ENCODE measurements around the gene TPBGL. TPM values are rescaled to one million over a fixed set of nuclear protein-coding genes. Genes with fewer than 3 reads are reported as not detected.

Gene TPBGL
- total RNA-seq, 3 donors from 2014 or later: 0.33 TPM; not detected in 2

DNA sequence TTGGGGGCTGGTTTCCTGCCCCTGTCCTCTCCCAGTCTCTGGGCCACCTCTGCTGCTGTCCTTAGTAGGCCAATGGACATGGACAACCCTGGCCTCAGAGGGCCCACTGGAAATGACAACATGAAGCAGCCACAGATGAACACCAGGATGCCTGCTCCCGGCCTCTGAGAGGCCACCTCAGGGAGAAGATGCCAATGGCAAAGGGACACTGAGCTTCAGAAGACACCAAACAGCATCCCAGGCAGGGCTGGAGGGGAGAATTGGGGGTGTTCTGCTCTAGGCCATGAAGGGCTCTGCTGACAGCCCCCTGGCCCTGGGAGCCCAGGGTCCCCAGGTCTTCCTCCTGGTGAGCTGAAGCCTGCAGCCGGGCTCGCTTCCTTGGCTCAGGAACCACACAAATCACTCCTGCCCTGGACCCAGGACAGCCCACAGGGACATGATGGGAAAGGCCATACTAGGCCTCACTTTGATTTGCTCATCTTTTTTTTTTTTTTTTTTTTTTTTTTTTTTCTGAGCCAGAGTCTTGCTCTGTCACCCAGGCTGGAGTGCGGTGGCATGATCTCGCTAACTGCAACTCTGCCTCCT is 45.3 kb downstream of the TPBGL start:
- intact Hi-C loops (cut with DNase I; ENCODE audit: low total_unique reads): no loop called here
- H3K9me3 ChIP-seq: no peaks in the 10 kb centered on the region
- no peak for DNase-seq (ENCODE audit: low spot score in 2 of 2)
- no peak overlapping the region for H3K27ac ChIP-seq
- peaks cover 6% of the 10 kb centered on the region for H3K36me3 ChIP-seq
- H3K4me3 ChIP-seq: no peak overlapping the region
- TF ChIP-seq, protein P1, sequence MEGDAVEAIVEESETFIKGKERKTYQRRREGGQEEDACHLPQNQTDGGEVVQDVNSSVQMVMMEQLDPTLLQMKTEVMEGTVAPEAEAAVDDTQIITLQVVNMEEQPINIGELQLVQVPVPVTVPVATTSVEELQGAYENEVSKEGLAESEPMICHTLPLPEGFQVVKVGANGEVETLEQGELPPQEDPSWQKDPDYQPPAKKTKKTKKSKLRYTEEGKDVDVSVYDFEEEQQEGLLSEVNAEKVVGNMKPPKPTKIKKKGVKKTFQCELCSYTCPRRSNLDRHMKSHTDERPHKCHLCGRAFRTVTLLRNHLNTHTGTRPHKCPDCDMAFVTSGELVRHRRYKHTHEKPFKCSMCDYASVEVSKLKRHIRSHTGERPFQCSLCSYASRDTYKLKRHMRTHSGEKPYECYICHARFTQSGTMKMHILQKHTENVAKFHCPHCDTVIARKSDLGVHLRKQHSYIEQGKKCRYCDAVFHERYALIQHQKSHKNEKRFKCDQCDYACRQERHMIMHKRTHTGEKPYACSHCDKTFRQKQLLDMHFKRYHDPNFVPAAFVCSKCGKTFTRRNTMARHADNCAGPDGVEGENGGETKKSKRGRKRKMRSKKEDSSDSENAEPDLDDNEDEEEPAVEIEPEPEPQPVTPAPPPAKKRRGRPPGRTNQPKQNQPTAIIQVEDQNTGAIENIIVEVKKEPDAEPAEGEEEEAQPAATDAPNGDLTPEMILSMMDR (IDR thresholded peaks at IDR 0.05): no peak
- TF ChIP-seq POLR2A (IDR thresholded peaks at IDR 0.05): no peak
- TF ChIP-seq POLR2AphosphoS5 (IDR thresholded peaks at IDR 0.05): no peak
- H3K4me1 ChIP-seq: peaks cover 0 to 3% of the 10 kb centered on the region in 2 donors
- no peaks in the 10 kb centered on the region for H3K27me3 ChIP-seq

DNA sequence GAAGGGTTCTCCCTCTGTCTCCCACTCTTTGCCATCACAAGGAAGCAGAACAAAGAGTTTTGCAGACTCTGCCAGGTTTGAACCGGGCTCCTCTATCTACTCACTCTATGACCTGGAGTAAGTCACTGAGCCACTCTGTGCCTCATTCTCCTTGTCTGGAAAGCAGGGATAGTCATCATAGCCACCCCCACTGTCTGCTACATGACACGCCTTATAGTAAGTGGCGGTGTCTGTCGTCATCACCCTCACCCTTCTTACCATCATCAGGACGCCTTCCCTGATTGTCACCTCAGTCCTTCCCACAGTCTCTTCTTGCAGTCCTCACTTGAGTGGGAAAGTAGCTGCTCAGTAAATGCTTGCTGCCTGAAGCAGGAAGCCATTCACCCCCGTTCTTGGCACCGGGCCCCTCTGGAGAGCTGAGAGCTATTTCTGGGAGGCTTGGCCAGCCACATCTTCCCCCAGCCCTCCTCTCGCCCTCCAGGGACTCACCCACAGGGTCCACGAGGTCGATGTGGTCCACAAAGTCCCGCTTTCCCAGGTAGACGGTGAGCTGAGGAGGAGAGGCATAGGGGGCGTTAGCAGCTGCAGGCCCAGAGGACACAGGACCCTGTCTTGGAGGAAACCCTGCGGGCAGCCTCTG is 46.4 kb downstream of the TPBGL start:
- H3K27ac ChIP-seq: no peak overlapping the region
- no peak for TF ChIP-seq POLR2A (IDR thresholded peaks at IDR 0.05)
- TF ChIP-seq, protein P1 (IDR thresholded peaks at IDR 0.05): no peak
- TF ChIP-seq POLR2AphosphoS5 (IDR thresholded peaks at IDR 0.05): no peak
- no peaks in the 10 kb centered on the region for H3K27me3 ChIP-seq
- no peak for DNase-seq (ENCODE audit: low spot score in 2 of 2)
- no peaks in the 10 kb centered on the region for H3K9me3 ChIP-seq
- peaks cover 0 to 3% of the 10 kb centered on the region in 2 donors for H3K4me1 ChIP-seq
- H3K4me3 ChIP-seq: no peak overlapping the region
- H3K36me3 ChIP-seq: peaks cover 6% of the 10 kb centered on the region
- intact Hi-C loops (cut with DNase I; ENCODE audit: low total_unique reads): no loop called here

DNA sequence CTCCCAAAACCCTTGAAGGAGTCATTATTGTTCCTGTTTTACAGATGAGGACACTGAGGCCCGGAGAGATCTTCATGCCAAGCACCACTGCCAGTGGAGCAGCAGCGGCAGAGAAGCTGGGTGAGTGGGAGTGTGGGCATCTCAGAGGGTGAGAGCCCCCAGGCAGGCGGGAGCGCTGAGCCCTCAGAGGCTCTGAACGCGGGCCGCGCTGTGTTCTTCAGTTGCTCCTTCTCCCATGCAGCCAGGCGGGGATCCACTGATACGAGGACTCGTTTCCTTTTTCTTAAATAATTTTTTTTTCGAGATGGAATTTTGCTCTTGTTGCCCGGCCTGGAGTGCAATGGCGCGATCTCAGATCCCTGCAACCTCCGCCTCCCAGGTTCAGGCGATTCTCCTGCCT is 47.0 kb downstream of the TPBGL start:
- Histone ChIP-seq H3K4me3 (no peak overlapping the region), H3K27me3 (no peaks in the 10 kb centered on the region), H3K9me3 (no peaks in the 10 kb centered on the region), H3K4me1 (peaks cover 0 to 3% of the 10 kb centered on the region in 2 donors), H3K27ac (no peak overlapping the region), H3K36me3 (peaks cover 6% of the 10 kb centered on the region)
- no peak for TF ChIP-seq POLR2AphosphoS5 (IDR thresholded peaks at IDR 0.05)
- TF ChIP-seq, protein P1 (IDR thresholded peaks at IDR 0.05): no peak
- TF ChIP-seq POLR2A (IDR thresholded peaks at IDR 0.05): no peak
- no peak for DNase-seq (ENCODE audit: low spot score in 2 of 2)
- intact Hi-C loops (cut with DNase I; ENCODE audit: low total_unique reads): no loop called here

DNA sequence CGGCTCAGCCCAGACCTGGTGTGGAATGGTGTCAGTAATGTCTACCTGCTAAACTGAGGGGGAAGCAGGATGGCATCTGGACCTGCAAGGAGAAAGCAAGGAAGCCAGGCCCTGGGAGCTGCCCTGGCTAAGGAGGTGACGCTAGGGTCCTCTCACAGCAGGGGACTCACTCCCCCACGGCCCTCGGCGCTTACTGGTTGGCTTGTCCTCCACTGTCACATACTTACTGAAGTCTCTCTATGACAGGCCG is 48.9 kb downstream of the TPBGL start:
- Histone ChIP-seq H3K36me3 (no peaks in the 10 kb centered on the region), H3K27me3 (no peaks in the 10 kb centered on the region), H3K4me3 (no peak overlapping the region), H3K27ac (no peak overlapping the region), H3K4me1 (peaks cover 0 to 3% of the 10 kb centered on the region in 2 donors), H3K9me3 (no peaks in the 10 kb centered on the region)
- no peak for DNase-seq (ENCODE audit: low spot score in 2 of 2)
- TF ChIP-seq POLR2AphosphoS5 (IDR thresholded peaks at IDR 0.05) (no peak), POLR2A (IDR thresholded peaks at IDR 0.05) (no peak)
- TF ChIP-seq, protein P1 (IDR thresholded peaks at IDR 0.05): no peak
- intact Hi-C loops (cut with DNase I; ENCODE audit: low total_unique reads): no loop called here

DNA sequence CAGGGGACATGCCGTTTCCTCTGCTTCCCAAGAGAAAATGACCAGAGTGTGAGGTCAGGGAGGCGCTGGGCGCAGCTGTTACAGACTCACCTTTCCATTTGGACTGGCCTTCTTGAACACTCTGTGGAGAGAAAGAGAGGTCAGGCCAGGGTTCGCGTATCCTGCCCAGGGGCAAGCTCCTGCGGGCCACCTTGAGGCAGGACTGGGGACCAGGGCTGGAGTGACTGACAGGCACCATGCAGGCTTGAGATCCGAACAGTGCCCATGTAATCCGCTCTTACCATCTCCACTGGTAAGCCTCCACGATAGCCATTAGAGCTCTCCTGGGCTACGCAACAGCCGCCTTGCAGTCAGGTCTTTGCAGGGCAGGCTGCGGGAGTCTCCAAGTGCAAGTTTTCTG is 49.3 kb downstream of the TPBGL start:
- H3K4me1 ChIP-seq: peaks cover 0 to 3% of the 10 kb centered on the region in 2 donors
- no peaks in the 10 kb centered on the region for H3K27me3 ChIP-seq
- DNase-seq (ENCODE audit: low spot score in 2 of 2): no peak
- TF ChIP-seq POLR2A (IDR thresholded peaks at IDR 0.05): no peak
- TF ChIP-seq POLR2AphosphoS5 (IDR thresholded peaks at IDR 0.05): no peak
- TF ChIP-seq, protein P1 (IDR thresholded peaks at IDR 0.05): no peak
- H3K9me3 ChIP-seq: no peaks in the 10 kb centered on the region
- no peak overlapping the region for H3K27ac ChIP-seq
- no peaks in the 10 kb centered on the region for H3K36me3 ChIP-seq
- intact Hi-C loops (cut with DNase I; ENCODE audit: low total_unique reads): no loop called here
- H3K4me3 ChIP-seq: no peak overlapping the region
